GM18873 (cell line): ENCODE results near the gene HGS.
"Not testable (repeated sequence)": the region's sequence is repeated elsewhere in the genome, so short reads cannot be mapped to it uniquely, and the experiment has no call there.

Experiments used
- ATAC-seq: cut with Tn5 transposase; IDR thresholded peaks from one replicate; pipeline ENCODE4 v1.9.1; 2021; ENCODE audit warnings: mild to moderate bottlenecking, moderate library complexity, moderate number of reproducible peaks; ENCODE audit not compliant: unreplicated experiment, low FRiP score

Gene HGS

DNA sequence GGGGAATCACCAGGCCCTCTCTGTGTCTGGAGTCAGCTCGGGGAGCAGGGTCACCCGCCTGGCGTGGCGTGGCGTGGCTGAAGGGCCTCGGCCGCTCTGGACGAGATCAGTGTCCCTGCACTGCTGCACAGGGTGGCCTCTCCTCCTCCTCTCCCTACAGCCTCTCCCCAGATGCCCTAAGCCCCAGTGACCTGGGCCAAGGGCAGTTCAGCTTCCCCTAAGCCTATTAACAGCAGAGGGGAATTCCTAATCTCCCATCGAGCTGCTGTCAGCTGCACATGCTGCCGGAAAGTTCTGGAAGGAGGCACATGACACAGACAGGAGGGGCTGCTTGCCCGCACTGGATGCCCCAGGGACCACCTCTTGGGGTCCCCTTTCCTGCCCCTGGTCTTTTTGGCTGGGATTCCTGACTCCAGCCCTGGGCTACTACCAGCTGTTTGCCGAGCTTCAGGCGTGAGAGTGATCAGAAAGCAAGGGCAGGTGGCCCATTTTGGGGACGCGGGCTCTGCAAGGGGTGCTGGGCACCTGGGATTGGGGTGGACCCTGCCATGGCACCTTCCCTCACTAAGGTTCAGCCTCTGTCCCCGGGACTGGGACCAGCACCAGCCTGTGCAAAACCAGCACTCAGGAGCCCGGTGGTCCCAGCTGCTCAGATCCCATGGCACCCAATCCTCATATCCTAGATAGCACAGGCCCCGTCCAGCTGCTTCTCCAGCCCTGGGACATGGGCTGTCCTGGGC, 28.3 kb upstream of the HGS start:
- no peak for ATAC-seq

DNA sequence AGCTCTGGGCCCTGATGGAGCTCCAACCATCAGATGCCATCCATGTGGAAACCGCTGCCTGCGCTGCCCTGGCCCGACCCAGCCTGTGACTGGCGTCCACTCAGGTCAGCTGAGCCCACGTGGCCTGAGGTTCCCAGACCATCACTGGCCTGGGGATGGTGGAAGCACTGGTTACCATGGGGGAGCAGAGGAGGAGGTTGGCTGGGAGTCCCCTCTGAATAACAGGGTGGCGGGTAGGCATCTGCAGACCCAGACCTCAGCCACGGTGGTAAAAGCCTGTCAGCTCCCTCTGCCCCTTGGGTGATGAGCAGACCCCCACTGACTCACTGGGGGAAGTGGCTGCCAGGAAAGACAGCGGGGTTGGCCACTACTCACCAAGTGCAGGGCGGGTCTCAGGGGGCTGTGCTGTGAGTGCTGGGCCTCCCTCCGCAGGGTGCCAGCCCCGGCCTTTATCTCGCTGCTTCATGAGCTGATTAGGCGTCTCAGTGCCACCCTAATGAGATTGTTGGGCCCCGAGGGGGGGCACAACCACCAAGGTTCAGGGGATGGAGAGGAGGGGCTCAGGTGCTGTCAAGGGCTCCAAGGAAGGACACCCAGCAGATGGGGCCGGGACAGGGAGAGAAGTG, 27.6 kb upstream of the HGS start, which contains the start of gene PDE6G:
TSS of gene PDE6G (minus strand) at position 425 of the 626 bp plus-strand sequence. CDS start 3,237 bp downstream, outside the sequence.
- no peak for ATAC-seq

DNA sequence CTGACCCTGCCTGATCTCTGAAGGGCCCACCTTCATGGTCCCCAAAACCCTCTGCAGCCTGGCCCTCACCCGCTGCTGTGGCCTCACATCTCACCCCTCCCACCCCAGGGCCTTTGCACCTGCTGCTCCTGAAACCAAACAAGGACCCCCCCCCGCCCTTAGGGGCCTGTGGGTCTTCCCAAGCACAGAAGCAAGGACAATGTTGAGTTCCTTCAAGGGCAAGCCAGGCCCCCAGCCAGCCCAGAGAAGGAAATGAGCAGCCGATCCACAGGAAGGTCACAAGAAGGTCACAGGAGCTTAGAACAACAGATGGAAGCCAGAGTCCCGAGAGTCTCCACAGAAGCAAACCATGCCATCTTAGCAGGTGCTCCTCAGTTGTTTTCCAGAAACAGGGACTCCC, 27.0 kb upstream of the HGS start:
- no peak for ATAC-seq

DNA sequence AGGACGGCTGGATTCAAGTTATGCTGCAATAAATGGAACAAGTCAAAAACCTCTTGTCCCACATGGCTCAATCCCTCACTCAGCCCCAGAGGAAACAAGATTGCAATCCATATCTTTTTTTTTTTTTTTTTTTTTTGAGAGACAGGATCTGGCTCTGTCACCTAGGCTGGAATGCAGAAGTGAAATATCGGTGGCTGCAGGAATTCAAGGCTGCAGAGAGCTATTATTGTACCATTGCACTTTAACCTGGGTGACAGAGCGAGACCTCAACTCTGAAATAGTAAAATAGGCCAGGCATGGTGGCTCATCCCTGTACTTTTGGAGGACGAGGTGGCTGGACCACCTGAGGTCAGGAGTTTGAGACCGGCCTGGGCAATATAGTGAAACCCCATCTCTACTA, 24.8 kb upstream of the HGS start:
- no peak for ATAC-seq

DNA sequence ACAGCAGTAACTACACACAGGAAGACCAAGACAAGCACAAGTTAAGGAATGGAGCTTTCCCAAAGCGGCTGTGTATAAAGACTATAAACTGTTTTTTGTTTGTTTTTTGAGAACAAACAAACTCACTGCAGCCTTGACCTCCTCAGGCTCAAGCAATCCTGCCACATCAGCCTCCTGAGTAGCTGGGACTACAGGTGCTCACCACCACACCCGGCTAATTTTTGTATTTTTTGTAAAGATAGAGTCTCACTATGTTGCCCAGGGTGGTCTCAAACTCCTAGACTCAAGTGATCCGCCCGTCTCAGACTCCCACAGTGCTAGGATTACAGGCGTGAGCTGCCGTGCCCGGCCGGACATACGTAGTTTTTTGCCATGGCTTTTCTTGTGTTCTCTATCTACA, 23.4 kb upstream of the HGS start:
- no peak for ATAC-seq

DNA sequence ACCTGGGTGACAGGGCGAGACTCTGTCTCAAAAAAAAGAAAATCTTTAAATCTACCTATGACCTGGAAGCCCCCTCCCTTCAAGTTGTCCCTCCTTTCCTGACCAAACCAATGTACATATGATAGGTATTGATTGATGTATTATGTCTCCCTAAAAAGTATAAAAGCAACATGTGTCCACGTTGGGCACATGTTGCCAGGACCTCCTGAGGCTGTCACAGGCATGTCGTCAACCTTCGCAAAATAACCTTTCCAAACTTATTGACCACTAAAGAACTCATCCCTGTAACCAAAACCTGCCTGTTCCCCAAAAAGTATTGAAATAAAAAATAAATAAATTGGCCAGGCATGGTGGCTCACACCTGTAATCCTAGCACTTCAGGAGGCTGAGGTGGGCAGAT, 21.8 kb upstream of the HGS start:
- no peak for ATAC-seq

DNA sequence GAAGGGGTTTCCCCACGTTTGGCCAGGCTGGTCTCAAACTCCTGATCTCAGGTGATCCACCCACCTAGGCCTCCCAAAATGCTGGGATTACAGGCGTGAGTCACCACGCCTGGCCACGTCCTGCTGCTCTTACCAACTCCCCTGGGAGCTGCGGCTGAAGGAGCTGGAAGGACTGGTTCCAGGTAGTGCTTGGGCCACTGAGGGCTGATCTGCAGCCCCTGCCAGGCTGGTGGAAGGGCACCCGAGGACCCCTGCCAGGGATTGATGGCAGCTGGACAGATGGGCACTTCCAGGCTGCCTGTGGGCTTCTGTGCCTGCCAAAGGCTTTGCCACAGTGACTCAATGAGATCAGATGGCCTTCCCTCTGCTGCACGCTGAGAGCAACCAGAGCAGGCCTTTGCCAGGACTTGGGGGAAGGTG, 19.8 kb upstream of the HGS start:
- ATAC-seq: no peak

DNA sequence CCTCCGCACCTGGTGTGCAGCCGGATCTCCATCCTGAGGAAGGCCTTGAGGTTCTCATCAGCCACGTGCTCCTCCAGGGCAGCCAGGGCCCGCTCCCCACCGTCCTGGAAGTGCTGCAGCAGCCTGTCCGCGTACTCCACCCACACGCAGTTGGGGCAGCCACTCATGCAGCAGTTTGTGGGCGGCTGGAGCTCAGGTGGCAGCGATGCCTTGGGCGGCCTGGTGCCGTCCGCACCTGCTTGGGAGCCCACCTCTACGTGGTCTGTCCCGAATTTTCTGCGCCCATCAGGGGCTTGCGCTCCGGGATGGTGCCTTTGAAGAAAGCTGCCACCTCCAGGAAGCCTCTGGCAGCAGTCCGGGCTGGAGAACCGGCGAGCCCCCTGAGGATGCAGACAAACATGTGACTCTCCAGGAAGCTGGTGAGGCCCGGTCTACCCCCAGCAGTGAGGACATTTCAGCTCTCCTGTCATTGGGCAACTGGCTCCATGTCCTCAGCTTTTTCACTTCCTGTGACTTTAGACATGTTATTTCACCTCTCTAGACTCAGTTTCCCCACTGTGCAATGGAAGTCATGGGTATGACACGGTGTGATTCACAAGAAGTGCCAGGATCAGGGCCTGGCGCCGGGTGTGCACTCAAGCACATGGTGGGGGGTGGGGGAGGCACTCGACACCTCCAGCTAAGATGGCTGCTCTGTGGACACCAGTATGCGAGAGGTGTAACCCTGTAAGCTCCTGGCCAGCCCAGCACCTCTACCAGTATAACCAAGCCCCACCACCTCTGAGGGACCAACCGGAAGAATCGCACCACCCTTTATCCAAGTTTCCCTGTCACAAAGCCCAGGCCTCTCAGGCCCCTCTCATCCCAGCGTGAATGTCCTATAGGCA, 18.4 kb upstream of the HGS start:
- no peak for ATAC-seq

DNA sequence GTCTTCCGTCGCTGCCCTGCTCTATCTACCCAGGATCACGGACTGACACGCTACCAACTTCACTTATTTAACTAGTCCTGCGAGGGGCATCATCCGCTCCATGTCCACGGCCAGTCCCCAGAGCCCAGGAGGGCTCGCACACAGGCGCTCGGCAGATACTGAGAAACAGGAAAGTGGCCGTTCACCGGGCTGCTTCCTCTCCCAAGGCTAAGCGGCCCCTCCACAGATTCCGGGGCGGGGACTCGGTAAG, 17.8 kb upstream of the HGS start:
- ATAC-seq: no peak

DNA sequence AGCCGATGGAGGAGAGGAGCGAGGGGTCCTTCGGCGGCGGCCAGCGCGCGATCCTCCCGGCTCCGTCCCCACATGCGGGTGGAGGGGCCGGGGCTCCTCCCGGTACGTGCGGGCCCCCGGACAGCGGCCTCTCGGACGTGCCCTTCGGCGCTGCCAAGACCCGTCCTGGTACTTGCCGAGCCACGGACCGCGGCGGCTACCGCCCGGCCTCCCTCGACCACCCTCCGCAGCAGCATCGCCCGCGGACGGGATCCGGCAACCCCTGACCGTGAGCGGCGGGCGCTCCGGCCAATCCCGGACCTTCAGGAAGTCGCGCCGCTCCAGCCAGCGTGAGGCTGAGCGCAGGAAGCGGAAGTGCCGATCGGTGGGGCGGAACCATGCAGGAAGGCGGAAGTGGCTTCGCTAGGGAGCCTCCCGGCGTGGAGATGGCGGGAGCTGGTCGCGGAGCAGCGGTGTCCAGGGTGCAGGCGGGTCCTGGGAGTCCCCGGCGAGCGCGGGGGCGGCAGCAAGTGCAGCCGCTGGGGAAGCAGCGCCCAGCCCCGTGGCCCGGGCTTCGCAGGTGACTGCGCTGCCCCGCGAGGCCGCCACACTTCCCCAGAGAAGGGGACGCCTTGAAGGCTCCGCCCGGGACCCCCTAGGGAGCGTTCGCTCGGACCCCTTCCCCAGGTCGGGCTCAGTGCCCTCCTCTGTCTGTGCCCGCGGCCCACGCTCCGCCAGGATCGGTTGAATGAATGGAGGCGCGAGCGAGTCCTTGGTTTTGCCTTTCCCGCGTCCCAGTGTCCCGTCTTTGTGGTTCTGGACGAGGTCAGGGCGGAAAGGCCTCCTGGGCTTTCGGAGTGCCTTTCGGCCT, 17.2 kb upstream of the HGS start, which contains the start of the genes CCDC137 and OXLD1:
TSS of gene CCDC137 (plus strand) at position 396 of the 850 bp plus-strand sequence. CDS start at position 426, 30 bp downstream.
TSS of gene OXLD1 (minus strand) at position 264 of the 850 bp plus-strand sequence. CDS start at position 236, 28 bp downstream.
- peak; percentile 79 for ATAC-seq

DNA sequence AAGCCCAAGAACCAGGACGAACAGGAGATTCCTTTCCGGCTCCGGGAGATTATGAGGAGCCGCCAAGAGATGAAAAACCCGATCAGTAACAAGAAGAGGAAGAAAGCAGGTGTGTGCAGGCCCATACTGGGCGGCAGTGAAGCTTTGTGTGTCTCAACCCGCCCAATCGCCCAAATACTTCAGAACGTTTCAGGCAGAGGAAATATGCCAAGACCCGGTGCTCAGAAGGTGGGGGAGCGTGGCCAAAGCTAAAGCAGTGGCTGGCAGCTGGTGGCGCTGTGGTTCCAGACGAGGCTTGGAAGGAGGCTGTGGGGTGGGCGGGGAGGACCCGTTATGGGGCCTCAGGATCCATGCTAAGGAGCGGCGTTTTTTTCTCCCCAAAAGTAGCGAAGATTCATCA, 16.1 kb upstream of the HGS start:
- no peak for ATAC-seq

DNA sequence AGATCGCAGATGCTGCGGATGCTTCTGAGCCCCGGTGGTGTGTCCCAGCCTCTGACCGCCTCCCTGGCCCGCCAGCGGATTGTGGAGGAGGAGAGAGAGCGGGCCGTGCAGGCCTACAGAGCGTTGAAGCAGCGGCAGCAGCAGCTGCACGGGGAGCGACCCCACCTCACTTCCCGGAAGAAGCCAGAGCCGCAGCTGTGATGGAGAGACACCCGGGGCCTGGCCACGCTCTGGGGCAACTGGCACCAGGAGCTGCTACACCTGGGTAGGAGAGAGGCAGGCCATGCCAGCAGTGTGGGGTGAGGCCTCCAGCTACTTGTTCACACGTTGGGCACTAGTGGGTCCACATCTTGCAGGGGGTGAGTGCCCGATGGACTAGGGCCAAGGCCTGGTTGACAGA, 11.3 kb upstream of the HGS start:
- no peak for ATAC-seq

DNA sequence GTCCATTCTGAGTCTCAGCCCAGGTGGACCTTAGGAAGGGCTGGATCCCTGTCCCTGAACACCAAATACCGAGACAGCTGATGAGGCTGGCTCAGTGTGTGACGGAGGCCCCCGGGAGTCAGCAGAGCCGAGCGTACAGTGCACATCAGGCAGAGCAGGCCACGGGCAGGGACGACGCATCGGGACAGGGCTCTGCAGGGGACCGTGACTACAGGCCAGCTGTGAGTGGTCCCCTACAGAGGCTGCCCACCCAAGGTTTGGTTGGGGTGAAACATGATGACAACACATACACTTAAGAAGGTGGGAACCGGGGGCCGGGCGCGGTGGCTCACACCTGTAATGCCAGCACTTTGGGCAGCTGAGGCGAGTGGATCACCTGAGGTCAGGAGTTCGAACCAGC, 10.9 kb upstream of the HGS start:
- ATAC-seq: no peak

DNA sequence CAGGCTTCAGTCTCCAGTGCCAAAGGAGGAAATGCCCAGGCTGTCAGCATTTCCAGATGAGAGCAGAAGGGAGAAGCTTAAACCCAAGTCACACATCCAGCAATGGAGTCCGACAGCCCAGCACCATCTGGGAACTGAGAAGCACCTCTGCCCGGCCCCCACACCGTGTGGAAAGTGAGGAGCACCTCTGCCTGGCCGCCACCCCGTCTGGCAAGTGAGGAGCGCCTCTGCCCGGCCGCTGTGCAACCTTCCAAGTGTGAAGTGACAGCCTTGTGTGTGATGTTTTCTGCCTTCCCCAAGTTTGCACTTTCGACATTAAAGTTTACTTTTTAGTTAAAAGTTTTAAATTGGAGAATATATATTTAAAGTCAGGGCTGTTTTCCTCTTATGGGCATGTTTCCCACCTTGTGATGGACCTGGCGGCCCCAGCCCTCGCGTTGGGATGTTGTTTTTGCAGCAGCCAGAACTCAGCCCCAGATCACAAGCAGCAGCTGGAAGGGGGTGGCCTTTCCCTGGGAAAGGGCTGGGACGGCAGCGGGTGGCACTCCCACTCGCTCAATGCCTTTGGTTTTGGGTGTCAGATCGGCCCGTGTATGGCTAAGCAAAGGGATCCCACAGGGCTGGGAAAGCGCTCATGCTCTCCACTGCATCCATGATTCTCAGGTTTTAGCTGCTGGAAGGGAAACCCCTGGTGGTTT, 10.1 kb upstream of the HGS start:
- ATAC-seq: no peak

DNA sequence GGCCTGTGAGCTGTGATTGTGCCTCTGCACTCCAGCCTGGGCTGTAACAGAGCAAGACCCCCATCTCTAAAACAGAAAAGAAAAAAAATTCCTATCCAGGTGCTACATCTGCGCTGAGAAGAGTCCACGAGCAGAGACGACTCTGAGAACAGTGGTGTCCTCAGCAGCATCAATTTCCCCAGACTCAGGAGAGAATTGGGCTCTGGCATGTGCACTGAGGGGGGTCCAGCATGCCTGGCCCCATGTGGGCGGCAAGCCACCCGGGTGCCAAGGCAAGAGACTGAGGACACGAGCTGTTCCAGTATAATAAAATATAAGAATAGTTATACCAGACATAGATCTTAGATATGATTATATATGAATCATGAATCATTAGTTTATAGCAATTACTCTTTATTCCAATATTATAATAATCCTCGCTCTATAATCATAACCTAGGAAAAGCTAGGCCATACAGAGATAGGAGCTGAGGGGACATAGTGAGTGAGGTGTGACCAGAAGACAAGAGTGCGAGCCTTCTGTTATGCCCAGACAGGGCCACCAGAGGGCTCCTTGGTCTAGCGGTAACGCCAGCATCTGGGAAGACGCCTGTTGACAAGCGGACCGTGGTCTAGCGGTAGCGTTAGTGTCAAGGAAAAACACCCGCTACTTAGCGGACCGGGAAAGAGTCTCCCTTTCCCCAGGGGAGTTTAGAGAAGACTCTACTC, 8.1 kb upstream of the HGS start:
- not testable (repeated sequence) for ATAC-seq

DNA sequence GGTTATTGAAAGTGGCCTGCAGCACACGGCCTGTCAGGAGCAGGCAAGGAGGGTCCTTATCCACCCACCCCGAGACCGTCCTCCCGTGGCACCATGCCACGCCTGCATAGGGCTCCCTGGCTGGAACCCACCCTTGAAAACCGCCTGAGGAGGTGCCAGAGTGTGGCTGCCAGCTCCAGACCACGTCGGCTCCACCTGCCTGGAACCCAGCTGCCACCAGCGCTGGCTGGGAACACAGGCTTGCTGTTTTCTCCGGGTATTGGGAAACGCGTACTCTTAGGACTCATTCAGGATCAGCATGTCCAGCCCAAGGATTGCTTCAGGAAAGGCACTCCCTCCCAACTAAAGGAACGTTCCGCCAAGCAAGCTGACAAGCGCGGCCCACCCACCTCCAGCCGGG, 6.9 kb upstream of the HGS start:
- ATAC-seq: no peak

DNA sequence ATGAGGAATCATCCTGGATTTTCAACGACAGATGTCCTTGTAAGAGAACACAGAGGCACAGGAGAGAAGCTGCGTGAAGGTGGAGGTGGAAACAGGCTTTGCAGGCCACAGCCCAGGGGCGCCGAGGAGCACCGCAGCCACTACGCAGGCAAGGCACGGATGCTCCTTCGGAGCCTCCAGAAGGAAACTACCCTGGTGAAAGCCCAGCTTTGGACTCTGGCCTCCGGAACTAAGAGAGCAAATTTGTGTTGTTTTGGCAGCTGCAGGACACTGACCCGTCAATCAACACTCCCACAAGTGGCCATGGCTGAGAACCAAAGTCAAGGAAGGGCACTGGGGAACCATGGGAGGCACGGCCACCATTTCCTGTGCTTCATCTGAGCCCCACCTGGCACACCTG, 3.7 kb upstream of the HGS start:
- ATAC-seq: no peak

DNA sequence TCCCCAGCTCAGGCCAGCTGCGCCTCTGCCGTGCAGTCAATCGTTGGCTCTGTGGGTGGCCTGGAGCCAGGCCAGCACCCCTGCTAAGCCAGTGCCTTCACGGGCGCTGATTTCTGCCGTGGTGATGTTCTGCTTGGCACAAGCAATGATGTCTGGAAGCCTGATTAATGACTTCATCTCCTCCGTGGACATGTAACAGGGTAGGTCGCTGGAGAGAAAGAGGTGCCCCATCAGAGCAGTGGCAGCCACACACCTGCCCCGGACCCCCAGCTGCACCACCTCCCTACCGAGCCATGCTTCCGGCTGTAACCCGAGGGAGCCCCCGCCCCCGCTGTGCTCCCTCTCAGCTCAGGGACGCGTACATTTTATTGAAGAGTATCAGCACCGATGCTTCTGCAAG, 2.1 kb upstream of the HGS start:
- ATAC-seq: no peak

DNA sequence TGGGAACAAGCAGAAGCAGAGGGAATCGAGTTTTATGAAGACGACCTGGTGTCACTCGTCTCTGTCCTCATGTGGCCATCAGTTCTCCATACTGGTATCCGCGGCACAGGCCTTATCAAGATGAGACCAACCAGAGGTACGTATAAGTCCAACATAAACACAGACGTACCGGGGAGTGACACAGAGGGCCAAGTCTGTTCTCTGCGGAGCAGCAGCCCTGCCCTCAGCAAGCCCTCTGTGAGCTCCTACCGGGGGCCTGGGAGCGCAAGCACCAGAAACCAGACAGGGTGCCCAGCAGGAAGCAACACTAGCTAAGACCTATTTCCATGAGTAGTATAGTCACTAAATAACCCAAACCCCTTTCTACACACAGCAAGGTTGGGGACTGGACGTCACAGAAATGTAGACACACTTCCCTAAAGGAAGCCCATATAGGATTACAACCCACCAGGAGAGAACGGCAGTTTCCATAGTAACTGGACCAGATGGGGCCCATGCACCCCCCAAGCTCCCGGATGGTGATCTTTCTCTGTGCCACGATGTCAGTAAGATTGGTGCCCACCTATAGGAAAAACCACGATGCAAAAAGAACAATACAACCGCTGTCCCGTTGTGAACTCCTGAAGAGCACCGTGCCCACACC, 1.1 kb upstream of the HGS start:
- ATAC-seq: no peak
